K562 (cell line): ENCODE data around the gene ANKRD44. TPM values are rescaled to one million over a fixed set of nuclear protein-coding genes. Genes with fewer than 3 reads are reported as not detected.

Source experiments
- ATAC-seq: fragments of 200-7000 bp; cut with Tn5 transposase; 3 replicates; pipeline ENCODE4 v1.9.1; 2020; ENCODE audit warnings: moderate library complexity
- BruUV-seq: library from RNA; stranded (reverse); fragments of 400-500 nt; replicated peaks from 2 replicates; lab custom pipeline; 2021; lab: Mats Ljungman, UMichigan
- CTCF ChIA-PET: fragments of 300-600 bp; formaldehyde crosslinking; extraction: SDS; loops from one replicate; lab custom pipeline; 2021; ENCODE audit warnings: low intra/inter-chr PET ratio; lab: Yijun Ruan, JAX
- POLR2A ChIA-PET: fragments of 300-600, 350-650 bp; sonication (Branson Sonifier 250); formaldehyde crosslinking; extraction: SDS; loops from one replicate; lab custom pipeline; 2021; ENCODE audit warnings: antibody characterized with exemption, inconsistent platforms; lab: Yijun Ruan, JAX
- DNase-seq, 4 experiments: peaks; one replicate each; pipeline versions ENCODE4 v3.0.0 to v3.0.0-alpha.2; 2011 to 2018; ENCODE audit warnings: low spot score in 3 of 4, mixed read lengths in 3 of 4; ENCODE audit errors: extremely low read depth in 1 of 4
- FAIRE-seq: peaks from 2 replicates; lab custom pipeline; 2011; peaks lifted over from hg19 to GRCh38; lab: Jason Lieb, UNC
- H2AFZ ChIP-seq: 2 replicates; pipeline ENCODE4 v1.6.0; 2011; ENCODE audit warnings: low read depth, low read length, control low read depth, inconsistent platforms
- H3K27ac ChIP-seq: fragments of 200-600 bp; 3 replicates; pipeline ENCODE4 v1.8.0; 2011; ENCODE audit warnings: low read depth, mild to moderate bottlenecking, control low read depth, inconsistent platforms, low read length, moderate library complexity, mixed read lengths; ENCODE audit errors: extremely low read depth
- H3K27me3 ChIP-seq, 2 experiments: fragments of 300-600 bp in 1 of 2; 2 replicates in 1 of 2; 3 replicates in 1 of 2; pipeline versions ENCODE4 v1.6.0 to v1.8.0; 2011; ENCODE audit warnings: inconsistent platforms in 2 of 2, low read length in 2 of 2, mild to moderate bottlenecking in 1 of 2, mixed read lengths in 1 of 2, moderate library complexity in 1 of 2; ENCODE audit not compliant: control insufficient read depth in 2 of 2, insufficient read depth in 2 of 2
- H3K36me3 ChIP-seq: fragments of 300-600 bp; 3 replicates; pipeline ENCODE4 v1.8.0; 2011; ENCODE audit warnings: mild to moderate bottlenecking, low read length, inconsistent platforms; ENCODE audit not compliant: control insufficient read depth, insufficient read depth
- H3K4me1 ChIP-seq, 2 experiments: fragments of 200-600 bp in 1 of 2; replicated peaks in 1 of 2; 2 replicates in 1 of 2; 3 replicates in 1 of 2; pipeline versions ENCODE4 v1.5.1 to v1.8.0; 2011; ENCODE audit warnings: inconsistent platforms in 2 of 2, low read length in 2 of 2, mild to moderate bottlenecking in 1 of 2, mixed read lengths in 1 of 2, moderate library complexity in 1 of 2; ENCODE audit not compliant: control insufficient read depth in 2 of 2, insufficient read depth in 2 of 2
- H3K4me2 ChIP-seq: 2 replicates; pipeline ENCODE4 v1.6.1; 2011; ENCODE audit warnings: low read length, control low read depth, inconsistent platforms, mixed read lengths; ENCODE audit not compliant: insufficient read depth
- H3K4me3 ChIP-seq: fragments of 200-600 bp; sonication (generic), shearing (Covaris generic); 2 replicates; pipeline ENCODE4 v1.5.1; 2016; ENCODE audit warnings: control low read depth, inconsistent platforms
- H3K79me2 ChIP-seq: fragments of 200-600 bp; 3 replicates; pipeline ENCODE4 v1.8.0; 2011; ENCODE audit warnings: low read length, inconsistent platforms; ENCODE audit not compliant: control insufficient read depth, insufficient read depth
- H3K9ac ChIP-seq, 2 experiments: 2 replicates each; pipeline versions ENCODE4 v1.6.0 to v1.6.1; 2011; ENCODE audit warnings: low read depth in 2 of 2, low read length in 2 of 2, control low read depth in 1 of 2, inconsistent platforms in 1 of 2, mild to moderate bottlenecking in 1 of 2, mixed read lengths in 1 of 2; ENCODE audit not compliant: insufficient read depth in 1 of 2
- H3K9me1 ChIP-seq: one replicate; pipeline ENCODE4 v1.6.0; 2011; ENCODE audit warnings: inconsistent platforms, mild to moderate bottlenecking, low read length, moderate library complexity; ENCODE audit not compliant: control insufficient read depth, insufficient read depth
- H3K9me3 ChIP-seq: replicated peaks from 2 replicates; pipeline ENCODE4 v1.5.1; 2011; ENCODE audit warnings: low read depth, low read length, inconsistent platforms; ENCODE audit not compliant: control insufficient read depth, insufficient read depth
- H4K20me1 ChIP-seq: replicated peaks from 2 replicates; pipeline ENCODE4 v1.6.1; 2011; ENCODE audit warnings: low read length, inconsistent platforms, mixed read lengths; ENCODE audit not compliant: control insufficient read depth, insufficient read depth
- ARHGAP35 ChIP-seq: fragments of 450-650 bp; IDR thresholded peaks from 2 replicates; pipeline ENCODE4 v1.6.1; 2018; ENCODE audit not compliant: partially characterized antibody
- HDAC1 ChIP-seq, 2 experiments: fragments of 450-650 bp; IDR thresholded peaks; 2 replicates each; pipeline ENCODE4 v1.6.1; 2016 to 2017; ENCODE audit warnings: inconsistent platforms in 1 of 2, mild to moderate bottlenecking in 1 of 2, moderate library complexity in 1 of 2
- KHSRP ChIP-seq: fragments of 450-650 bp; IDR thresholded peaks from 2 replicates; pipeline ENCODE4 v1.6.1; 2017
- KLF13 ChIP-seq: fragments of 450-650 bp; IDR thresholded peaks from 2 replicates; pipeline ENCODE4 v1.6.1; 2016; ENCODE audit warnings: missing genetic modification characterization, low read depth, mild to moderate bottlenecking, missing compliant biosample characterization, moderate library complexity, borderline replicate concordance
- MTA1 ChIP-seq: fragments of 450-650 bp; IDR thresholded peaks from 2 replicates; pipeline ENCODE4 v1.6.1; 2017; ENCODE audit warnings: borderline replicate concordance
- NCOR1 ChIP-seq: fragments of 450-650 bp; IDR thresholded peaks from 2 replicates; pipeline ENCODE4 v1.6.1; 2016; ENCODE audit warnings: mild to moderate bottlenecking, moderate library complexity
- NFATC3 ChIP-seq: fragments of 450-650 bp; IDR thresholded peaks from 2 replicates; pipeline ENCODE4 v1.6.1; 2017; ENCODE audit warnings: mild to moderate bottlenecking
- NFRKB ChIP-seq: fragments of 450-650 bp; IDR thresholded peaks from 2 replicates; pipeline ENCODE4 v1.6.1; 2016; ENCODE audit warnings: low read depth
- SIRT6 ChIP-seq: IDR thresholded peaks from one replicate; pipeline ENCODE4 v1.6.1; 2012; ENCODE audit warnings: low read depth, mild to moderate bottlenecking, control low read depth, inconsistent platforms, low read length, moderate library complexity
- ZNF224 ChIP-seq: sonication (generic); formaldehyde crosslinking; IDR thresholded peaks from 2 replicates; pipeline ENCODE4 v1.8.0; 2022; ENCODE audit warnings: mild to moderate bottlenecking, missing genetic modification reagents
- WGBS: fragments of 100-300 bp; shearing (Covaris generic); methylation state at CpG from one replicate; pipeline ENCODE4 v1.1.6; 2016; ENCODE audit warnings: low coverage, mixed read lengths; ENCODE audit not compliant: insufficient coverage; ENCODE audit errors: missing lambda C conversion rate; 5-methylcytosine and 5-hydroxymethylcytosine counted together
- in situ Hi-C: fragments of 300-500 bp; cut with MboI; formaldehyde crosslinking; loops from 4 replicates; pipeline ENCODE4 v1.15.0; 2018; ENCODE audit warnings: inconsistent platforms, mixed read lengths
- intact Hi-C: fragments of 100-400 bp; cut with micrococcal nuclease; formaldehyde crosslinking; loops from 2 replicates; pipeline ENCODE4 v1.14.2; 2022
- polyA plus RNA-seq, 8 experiments: library from polyadenylated mRNA; depleted of rRNA in 4 of 8; stranded (reverse) in 5 of 8; unstranded in 3 of 8; fragments of >200 nt; fragmentation: Nextera tagmentation in 2 of 8; fragmentation: Illumina TruSeq in 1 of 8; extraction: Ambion mirVana in 2 of 8; extraction: Trizol in 1 of 8; gene quantifications; 2 replicates each; pipeline versions ENCODE4 v1.2.1 to v1.2.3, GENCODE V29; 2011 to 2014; ENCODE audit warnings: inconsistent platforms in 1 of 8, missing spikeins in 1 of 8
- total RNA-seq, 7 experiments: library from RNA; depleted of rRNA in 6 of 7; stranded (reverse); fragments of >200 nt in 6 of 7; fragmentation: Illumina TruSeq in 2 of 7; extraction: Trizol in 2 of 7; gene quantifications; 2 replicates each; pipeline versions ENCODE4 v1.2.1 to v1.2.3, GENCODE V29; 2011 to 2021; ENCODE audit warnings: low replicate concordance in 1 of 7

Gene ANKRD44
- total and polyA plus RNA-seq, 9 of the 15 experiments (the other 6 are each of a cell fraction or from before 2014, with no cell fraction given), result 0.03 to 0.64 (median 0.07) TPM; not detected in 3

GRCh38 chr2:197215748-197216360 is 94.7 kb downstream of the ANKRD44 start:
- Histone ChIP-seq H3K4me2 (no peak overlapping the region), H3K79me2 (no peaks in the 10 kb centered on the region), H3K4me3 (no peak overlapping the region), H3K9ac (no peak overlapping the region), H3K4me1 (no peaks in the 10 kb centered on the region; a peak in 2 of 5 replicates), H3K27me3 (no peaks in the 10 kb centered on the region), H2AFZ (no peak overlapping the region), H3K9me1 (no peaks in the 10 kb centered on the region), H3K9me3 (no peaks in the 10 kb centered on the region), H4K20me1 (no peaks in the 10 kb centered on the region), H3K36me3 (no peaks in the 10 kb centered on the region), H3K27ac (no peak overlapping the region)
- ATAC-seq (no peak), FAIRE-seq (no peak), DNase-seq (no peak)
- WGBS, result 2% methylated on average over 3 of the region's 3 CpGs
- ChIA-PET CTCF (no interaction called here), POLR2A (interaction anchor here (1.0 kb wide), 1 partner anchor 11 kb away, joined by 3 read pairs; no protein-coding TSS in a partner anchor)
- in situ Hi-C loops (no loop called here), intact Hi-C loops (no loop called here)
- no peak for TF ChIP-seq NCOR1
- no peak for TF ChIP-seq ARHGAP35
- no peak for TF ChIP-seq ZNF224 (CRISPR knock-in tag)
- TF ChIP-seq MTA1, result no peak
- TF ChIP-seq SIRT6, result no peak
- no peak for TF ChIP-seq NFATC3
- no peak for TF ChIP-seq NFRKB
- no peak for TF ChIP-seq KLF13 (tag)
- no peak for TF ChIP-seq KHSRP
- TF ChIP-seq HDAC1 (IDR thresholded peaks at IDR 0.05), result no peak
- no TSS peak for BruUV-seq
